ENCODE measurements around the gene CLIC5.

Gene CLIC5

DNA sequence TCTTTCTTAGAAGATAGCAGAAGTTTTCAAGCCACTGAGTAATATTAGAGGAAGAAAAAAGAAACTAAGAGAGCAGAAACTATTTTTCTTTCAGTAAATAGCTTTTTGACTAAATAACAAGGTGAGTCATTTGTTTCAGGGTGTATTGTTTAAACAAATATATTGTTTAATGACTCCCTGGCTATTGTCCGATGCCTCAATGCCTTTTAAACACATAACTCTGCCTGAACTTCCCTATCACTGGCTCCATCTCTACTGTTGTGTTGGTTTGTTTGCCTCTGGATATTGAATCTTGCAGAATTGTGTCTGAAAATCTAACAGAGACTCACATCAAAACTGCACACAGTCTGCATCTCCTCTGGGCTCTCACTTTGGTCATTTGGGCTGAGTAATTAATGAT, 19.6 kb upstream of the CLIC5 start:
- DNase-seq (ENCODE audit: low read depth), result no peak

DNA sequence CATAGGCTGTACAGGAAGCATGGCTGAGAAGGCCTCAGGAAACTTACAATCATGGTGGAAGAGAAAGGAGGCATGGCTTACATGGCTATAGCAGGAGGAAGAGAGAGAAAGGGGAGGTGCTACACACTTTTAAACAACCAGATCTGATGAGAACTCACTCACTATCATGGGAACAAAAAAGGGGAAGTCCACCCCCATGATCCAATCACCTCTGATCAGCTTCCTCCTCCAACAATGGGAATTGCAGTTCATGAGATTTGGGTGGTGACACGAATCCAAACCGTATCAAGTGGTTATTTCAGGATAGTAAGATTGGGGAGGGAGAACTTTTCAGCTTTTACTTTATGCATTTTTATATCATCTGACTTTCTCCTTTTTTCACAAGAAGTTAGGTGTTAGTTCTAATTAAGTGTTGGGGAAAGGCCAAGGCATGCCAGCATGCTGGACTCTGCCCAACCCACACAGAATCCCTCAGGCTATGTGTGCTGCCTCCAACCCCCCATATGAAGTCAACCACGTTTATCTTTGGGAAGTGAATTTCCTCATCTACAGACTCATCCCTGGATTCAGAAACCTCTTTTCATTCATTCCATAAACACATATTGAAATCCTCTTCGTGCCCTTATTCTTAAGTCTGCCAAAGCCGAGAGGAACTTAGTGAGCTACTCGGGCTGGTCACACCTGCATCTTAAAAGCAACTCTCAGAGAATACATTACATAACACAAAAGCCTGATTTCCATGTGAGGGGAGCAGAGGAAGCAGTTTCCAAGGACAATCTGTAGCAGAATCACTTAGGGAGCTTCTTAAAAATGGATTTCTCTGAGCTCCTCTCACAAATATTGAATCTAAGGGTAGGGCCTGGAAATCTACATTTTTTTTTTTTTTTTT, 16.7 kb upstream of the CLIC5 start:
- no peak for DNase-seq (ENCODE audit: low read depth)

DNA sequence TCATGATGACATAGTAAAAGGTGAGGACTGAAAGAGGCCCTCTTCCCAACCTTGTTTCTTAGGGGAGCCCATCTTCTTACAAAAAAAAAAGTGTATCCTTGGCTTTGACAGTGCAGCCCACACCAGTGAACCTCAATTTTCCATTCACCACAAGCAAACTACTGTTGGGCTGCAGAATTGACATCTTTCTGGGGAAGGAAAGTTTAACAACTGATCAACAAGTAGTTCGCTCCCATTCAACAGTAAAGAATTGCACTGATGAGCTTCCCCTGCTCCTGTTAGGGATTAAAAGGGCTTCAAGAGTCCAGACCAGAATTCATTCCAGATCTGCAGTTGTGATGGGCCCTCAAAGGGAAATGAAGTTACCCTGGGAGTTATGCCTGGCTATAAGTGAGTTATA, 13.9 kb upstream of the CLIC5 start:
- DNase-seq (ENCODE audit: low read depth), result no peak

DNA sequence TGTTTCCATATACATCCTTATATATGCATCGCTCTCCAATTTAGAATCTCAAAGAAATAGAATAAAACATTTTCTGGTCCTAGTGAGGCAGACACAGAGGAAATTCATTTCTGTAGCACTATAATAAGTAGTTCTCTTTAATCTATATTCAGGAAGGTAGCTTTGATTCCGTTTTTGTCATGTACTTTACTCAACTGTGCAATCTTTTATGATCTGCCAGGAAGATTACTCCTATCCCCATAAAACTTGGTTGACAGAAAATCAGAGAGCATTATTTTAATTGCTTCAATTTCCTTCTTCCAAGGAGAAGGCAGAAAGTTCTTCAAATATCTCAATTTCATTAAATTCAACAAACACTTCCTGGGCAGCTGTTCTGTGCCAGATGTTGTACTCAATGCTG, 10.6 kb upstream of the CLIC5 start:
- no peak for DNase-seq (ENCODE audit: low read depth)

DNA sequence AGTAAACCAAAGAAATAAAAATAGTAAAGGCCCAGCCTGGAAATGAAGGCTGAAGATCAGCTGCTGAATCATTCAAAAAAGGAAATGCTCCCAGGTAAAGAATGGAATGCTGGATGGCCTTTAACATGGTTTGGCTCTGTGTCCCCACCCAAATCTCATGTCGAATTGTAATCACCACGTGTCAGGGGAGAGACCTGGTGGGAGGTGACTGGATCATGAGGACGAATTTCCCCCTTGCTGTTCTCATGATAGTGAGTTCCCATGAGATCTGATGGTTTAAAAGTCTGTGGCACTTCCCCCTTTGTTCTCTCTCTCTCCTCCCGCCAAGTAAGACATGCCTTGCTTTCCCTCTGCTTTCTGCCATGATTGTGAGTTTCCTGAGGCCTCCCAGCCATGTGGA, 9.9 kb upstream of the CLIC5 start:
- DNase-seq (ENCODE audit: low read depth), result no peak

DNA sequence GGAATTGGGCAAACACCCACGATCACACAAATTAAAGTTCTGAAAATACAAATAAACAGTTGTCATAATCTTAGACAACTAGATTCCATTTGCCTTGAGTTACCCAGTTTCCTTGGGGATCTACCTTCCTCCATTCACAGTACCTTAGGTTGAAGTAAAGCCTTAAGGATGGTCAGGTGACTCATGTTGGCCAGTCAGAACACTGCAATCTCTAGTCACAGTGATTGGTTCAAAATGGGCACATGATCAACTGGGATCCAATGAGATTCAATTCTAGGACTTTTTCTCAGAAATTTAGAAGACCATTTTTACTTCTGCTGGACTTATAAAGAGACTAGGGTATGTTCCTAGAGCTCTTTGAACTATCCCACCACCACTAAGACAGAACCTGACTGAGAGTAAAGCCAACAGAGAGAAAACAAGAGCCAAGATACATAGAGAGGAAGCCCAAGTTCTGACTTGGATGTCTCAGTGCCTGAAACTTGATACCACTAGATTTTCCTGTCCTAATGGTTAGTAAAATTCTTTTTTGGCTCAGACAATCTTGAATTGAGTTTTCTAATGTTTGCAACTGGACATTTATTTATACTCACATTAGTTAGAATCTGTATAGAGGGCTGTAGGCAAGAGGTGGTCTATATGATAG, 8.6 kb upstream of the CLIC5 start:
- no peak for DNase-seq (ENCODE audit: low read depth)

DNA sequence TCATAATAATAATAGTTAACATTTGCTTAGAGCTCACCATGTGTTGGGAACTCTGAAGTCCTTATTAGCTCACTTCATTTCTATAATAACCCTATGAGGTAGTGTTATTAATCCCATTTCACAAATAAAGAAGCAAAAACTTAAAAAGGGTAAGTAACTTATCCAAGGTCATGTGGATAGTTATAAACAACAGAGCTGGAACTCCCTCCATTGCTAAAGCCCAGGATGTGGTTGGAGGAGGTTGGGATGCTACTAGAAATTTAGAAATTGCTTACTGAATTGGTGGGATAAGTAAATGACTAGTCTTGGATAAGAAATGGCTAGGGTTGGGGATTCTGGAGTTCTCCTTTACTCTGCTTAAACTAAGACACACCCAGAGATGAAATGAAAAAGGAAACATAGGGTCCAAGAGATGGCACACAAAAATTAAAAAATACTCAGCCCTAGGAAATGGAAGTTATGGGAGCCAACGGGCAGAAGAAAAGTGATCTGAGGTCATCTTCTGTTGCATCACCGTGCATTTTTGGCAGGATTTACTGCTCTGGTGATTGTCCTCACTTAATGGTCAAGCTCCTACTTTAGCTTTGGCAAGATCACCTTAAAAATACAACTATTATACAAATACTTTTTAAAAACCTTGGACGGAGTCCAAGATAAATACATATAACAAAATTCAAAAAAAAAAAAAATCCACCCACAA, 7.7 kb upstream of the CLIC5 start:
- no peak for DNase-seq (ENCODE audit: low read depth)

DNA sequence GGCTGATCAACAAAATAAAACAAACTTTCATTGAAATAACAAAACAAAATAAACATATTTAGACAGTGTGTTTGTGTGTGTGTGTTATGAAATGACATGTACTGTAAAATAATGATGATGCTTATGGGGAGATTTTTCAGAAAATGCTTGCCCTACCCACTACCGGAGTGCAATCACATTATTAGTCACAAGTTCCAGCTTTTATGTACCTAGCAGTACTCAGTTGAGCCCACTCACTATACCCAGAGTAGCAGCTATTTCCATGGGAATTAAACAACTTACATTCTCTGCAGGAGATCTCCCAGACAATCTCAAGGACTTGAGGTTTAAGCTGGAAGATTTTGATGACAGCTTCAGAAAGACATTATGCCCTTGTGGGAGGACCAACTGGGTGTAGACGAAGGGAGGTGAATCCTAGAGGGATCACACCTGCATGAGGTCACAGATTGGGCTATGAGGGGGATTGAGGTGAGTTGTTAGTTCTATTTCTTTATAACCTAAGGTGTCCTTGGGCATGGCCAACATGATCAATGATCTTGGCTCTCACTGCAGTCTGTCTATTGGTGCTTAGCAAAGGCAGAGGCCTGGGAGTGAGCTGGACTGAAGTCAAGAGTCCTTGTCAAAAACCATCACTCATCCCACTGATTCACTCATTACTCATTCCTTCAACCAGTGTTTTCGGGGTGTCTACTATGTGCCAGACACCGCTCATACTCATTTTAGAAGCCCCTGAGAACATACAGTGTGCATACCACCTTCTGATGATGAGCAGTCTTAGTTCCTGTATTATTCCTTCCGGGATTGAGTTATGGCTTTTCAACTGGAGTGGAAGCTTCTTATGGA, 6.7 kb upstream of the CLIC5 start:
- DNase-seq (ENCODE audit: low read depth), result no peak

DNA sequence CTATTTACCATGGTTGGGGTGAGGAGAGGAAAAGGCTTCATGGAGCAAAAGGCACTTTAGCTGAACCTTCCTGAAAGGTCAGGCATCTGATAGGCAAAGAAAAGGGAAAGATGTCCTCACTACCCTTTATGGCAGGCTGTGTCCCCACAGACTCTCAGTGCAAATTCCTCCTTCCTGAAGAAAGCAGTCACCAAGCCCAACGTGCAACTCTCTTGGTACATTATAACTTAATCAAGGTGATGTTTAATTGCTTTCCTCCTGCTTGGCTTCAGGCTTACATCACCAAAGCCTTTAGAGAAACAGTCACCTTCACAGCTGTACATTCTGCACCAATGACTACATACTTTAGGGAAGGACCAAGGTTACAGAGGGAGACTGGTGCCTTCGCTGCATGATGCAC, 2.1 kb upstream of the CLIC5 start:
- DNase-seq (ENCODE audit: low read depth), result no peak

DNA sequence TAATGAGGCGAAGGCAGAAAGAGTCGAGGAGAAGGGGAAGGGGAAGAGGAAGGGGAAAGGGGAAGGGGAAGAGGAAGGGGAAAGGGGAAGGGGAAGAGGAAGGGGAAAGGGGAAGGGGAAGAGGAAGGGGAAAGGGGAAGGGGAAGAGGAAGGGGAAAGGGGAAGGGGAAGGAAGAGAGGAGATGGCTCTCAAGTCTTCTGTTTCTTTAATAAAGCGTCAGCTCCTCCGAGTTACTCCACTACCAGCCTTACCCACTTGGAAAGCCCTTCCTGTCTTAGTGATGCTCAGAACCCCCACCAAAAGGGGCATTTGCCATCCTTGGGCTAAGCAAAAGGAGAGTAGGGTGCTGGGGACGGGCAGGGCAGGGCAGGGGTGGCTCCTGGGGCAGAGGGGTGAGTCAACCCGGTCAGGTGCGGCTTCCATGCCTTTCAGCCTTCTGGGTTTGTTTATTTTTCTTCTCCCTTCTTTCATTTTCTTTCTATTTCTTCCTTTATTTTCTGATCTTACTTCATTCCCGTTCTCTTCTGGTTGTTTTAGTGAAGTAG, 476 bp upstream of the CLIC5 start:
- no peak for DNase-seq (ENCODE audit: low read depth)

DNA sequence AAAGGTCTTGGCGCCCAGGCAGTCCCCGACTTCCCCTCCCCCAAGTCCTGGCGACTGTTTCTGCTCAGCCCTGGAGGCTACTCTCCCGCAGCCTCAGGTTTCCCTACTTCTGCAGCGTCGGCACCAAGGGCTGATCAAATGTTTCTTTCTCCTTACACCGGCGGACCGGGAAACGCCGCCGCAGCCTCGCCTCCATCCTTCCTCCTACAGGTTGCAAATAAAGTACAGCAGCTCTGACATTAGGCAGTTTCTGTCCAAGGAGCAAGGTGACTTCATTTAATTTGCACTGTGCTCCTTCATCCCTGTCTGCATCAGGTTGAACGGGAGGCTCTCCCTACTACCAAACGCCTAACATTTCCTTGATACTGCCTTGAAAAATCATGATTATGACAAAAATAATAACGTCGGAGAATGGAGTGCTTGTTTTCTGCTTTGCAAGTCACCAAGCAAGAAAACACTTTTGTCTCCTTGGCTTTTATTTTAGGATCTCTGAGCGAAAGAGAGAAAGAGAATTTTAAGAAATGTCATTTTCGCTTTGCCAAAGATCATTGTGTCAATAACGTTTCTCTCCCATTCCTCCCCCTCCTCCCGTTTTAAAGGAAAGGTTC, 1.0 kb downstream of the CLIC5 start:
- DNase-seq (ENCODE audit: low read depth), result no peak

DNA sequence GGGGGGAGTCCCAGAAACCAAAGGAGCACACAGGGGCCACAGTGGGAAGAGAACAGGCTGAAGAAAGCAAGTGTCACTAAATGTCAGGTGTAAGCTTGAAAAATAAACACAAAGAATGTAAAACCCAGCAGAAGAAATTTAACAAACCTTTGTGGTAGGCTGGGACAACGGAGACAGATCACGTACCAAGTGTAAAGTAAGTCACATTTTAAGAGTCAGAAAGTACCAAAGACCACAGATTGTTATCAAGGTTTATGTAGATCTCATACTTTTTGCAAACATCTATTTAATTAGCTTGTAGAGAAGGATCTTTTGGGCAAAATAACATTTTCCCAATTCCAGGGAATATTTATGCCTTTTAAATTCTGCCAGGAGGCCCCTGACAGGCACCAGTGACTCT, 1.6 kb downstream of the CLIC5 start:
- DNase-seq (ENCODE audit: low read depth), result no peak

DNA sequence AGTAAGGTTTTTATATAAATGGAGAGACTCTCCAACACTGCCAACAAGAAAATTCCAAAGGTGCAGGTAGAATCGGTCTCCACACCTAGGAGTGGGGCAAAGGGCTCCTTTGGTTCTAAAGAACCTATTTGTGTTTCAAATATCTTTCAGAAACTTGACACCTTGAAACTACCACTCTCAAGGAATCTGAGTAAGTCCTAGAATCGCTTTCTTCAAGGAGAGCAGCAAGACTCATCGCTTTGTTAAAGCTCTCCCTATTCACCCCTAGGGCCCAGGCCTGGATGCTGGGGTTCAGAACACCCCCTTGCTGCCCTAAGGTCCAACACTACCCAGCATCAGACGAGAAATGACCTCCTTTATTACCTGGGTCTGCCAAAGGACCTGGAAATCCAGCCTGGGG, 2.0 kb downstream of the CLIC5 start:
- DNase-seq (ENCODE audit: low read depth), result no peak

DNA sequence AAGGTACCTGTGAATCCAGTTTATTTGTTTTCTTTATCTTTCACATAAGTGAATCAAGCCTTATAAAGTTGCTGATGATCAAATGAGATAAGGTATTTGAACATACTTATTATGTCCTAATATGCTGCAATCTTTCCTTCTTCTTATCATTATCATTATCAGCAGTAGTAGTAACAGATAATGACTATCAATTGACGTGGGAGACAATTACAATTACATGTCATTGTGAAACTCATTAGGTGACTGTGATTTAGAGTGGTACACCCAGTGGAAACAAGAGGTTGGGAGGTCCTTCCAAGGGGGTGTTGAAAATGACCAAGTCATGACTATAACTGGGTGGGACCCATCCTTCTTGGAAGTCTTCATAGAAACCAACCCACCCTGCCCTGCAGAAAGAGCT, 2.8 kb downstream of the CLIC5 start:
- no peak for DNase-seq (ENCODE audit: low read depth)

DNA sequence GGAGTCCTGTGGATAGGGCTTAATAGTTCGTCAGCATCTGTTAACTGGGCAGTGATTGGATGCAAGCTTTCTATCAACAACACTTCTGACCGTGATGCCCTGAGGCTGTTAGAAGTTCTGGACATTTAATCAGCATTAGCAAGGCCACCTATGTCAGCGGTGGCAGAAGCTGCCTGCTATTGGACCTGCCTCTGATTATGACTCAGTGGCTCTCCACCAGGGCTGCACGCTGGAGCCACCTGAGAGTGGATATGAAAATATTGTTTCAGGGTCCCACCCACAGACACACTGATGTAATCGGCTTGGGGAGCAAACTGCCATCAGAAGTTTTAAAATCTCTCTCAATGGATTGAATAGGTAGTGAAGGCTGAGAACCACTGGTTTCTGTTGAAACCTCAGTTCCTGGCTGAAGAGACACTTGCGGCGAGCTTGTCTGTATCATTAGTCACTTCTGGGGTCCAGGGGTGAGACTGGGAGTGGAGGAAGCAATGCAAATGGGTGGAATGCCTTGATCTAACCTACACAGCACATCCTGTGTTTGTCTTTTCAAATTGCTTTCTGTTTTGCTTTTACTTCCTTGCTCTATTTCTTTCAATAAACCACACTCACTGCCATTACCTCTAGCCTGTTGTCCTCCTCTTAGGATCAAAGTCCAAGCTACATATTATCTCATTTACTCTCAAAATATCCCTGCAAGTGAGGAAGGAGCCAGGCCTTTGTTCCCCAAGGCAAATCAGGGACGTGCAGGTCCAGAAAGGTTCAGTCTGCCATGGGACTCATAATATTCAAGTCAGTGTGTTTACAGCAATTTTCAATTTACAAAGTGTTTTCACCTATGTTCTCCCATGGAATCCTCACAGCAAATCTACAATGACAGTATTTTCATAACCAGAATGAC, 4.2 kb downstream of the CLIC5 start:
- no peak for DNase-seq (ENCODE audit: low read depth)

DNA sequence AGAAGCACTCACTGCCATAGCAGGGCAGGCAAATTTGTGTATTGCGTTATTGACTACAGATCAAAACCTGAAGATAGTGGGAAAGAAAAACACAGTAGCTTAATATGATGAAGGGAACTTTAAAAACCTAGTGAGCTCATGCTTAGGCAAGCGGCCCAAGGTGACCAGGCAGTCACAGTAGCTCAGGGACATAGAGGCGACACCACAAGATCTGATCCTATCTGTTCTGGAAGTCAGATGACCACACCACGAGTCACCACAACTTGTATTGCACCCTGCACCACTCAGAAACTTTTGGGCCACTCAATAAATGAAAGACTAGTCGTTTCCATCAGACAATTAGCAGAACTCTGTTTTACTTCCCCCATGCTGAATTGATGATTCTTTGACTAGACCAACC, 4.9 kb downstream of the CLIC5 start:
- no peak for DNase-seq (ENCODE audit: low read depth)

DNA sequence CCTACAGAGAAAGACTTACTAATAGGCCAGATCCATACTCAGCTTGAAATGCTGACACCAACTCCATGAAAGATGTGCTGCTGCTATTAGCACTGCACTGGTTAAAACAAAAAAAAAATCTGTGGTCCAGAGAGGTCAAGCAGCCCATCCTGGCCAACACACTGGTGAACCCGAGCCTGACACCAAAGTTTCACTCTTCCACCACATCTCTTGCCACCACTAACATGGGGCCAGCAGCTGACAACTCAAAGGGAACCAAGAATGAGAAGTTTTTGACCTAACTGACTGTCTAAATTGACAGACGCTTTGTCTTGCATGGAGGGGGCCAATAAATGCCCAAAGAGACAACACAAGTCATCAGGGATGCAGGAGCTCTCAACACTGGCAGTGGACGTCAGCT, 5.4 kb downstream of the CLIC5 start:
- DNase-seq (ENCODE audit: low read depth), result no peak

DNA sequence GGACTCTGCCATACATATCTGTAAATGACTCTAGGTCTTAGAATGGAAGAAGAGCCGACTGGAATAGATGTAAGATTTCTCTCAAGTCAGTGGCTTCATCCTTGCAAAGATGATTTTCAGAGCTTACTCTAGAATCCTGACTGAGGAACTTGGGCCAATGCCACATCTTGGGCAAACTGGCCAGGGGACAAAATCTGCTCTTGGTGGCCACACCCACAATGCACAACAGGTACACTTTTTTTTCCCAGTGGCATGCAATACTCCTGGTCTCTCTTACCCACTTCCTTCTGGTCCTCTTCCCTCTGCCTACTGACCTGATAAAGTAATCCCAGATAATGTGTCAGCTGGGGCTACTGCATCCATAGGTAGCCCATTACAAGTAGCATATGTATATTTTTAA, 13.4 kb downstream of the CLIC5 start:
- DNase-seq (ENCODE audit: low read depth), result no peak

DNA sequence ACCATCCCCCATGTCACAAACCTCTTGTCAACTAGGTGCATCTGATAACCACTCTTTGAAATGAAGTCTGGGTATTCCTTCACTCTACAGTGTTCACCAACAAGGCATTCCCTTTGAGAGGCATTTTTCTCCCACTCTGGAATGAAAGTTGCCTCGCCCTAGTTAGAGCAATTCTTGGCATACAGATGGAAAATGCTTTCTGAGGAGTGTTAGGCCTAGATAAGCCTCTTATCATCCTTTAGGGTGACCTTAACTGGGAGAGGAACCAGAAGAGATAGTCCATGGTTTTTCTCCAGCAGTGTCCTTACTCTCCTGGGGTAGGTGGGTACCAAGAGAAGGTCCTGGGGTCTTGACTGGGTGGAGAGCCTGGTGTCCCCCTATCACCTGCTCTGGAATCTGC, 14.8 kb downstream of the CLIC5 start:
- no peak for DNase-seq (ENCODE audit: low read depth)

DNA sequence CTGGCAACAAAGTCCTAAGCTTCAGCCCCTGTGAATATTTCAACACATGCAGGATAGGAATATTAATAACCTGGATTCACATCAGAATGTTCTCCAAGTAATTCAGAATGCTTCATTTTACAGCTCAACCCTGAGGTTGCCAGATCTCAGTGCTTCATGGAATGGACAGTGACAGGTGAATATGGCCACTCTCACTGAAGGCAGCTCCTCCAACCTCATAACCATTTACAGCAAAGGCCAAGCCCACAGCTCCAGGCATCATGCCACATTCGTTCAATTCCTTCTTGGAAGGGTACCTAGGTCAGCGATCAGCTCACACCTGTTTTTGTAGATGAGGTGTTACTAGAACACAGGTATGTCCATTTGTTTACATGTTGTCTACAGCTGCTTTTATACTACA, 17.1 kb downstream of the CLIC5 start:
- no peak for DNase-seq (ENCODE audit: low read depth)
